Central memory CD4-positive, alpha-beta T cell (primary cell): Measurements from ENCODE around the gene HCN1.
"Not testable (repeated sequence)": the region's sequence is repeated elsewhere in the genome, so short reads cannot be mapped to it uniquely, and the experiment has no call there.

Source experiments
- DNase-seq: peaks from one replicate; pipeline ENCODE4 v3.0.0; 2022

Gene HCN1

DNA sequence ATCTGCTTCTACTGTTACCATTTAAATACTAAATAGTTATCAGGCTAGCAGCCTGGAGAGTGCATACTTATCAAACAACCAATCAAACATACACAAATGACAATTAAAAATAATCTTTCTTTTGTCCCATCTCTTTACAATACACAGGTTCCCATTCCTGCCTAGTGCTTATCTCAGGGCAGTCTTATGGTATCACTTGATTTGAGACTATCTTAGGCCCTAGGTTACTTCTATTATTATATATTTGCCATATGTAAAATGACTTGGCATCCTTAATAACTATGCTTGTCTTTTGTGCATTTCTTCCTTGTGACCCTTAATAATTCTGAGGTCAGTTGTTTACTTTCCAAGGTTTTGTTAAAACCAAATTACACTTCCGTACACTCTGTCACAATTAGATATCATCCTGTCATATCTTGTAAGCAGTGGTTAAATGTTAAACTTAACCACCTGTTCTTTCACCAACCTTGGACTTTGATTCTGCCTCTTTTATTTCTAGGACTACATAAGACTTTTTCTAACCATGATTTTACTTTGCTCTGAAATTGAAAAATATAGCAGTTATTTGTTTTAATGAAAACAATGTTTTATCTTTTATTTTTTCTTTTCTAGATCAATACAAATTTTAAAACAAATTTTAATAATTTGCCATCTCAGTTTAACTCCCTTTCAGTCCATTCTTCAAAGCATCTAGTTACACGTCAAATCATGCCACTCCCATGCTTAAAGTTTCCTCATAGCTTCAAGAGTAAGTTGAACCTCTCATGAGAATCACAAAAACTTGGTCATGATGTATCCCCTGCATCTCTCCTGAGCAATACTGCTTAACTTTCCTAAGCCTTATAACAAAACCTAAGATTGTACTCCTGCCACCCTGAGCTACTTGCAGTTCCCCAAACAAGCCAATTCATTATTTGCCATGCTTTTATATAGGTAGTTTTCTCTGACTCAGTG lies 281.3 kb downstream of the HCN1 start:
- DNase-seq = no peak

DNA sequence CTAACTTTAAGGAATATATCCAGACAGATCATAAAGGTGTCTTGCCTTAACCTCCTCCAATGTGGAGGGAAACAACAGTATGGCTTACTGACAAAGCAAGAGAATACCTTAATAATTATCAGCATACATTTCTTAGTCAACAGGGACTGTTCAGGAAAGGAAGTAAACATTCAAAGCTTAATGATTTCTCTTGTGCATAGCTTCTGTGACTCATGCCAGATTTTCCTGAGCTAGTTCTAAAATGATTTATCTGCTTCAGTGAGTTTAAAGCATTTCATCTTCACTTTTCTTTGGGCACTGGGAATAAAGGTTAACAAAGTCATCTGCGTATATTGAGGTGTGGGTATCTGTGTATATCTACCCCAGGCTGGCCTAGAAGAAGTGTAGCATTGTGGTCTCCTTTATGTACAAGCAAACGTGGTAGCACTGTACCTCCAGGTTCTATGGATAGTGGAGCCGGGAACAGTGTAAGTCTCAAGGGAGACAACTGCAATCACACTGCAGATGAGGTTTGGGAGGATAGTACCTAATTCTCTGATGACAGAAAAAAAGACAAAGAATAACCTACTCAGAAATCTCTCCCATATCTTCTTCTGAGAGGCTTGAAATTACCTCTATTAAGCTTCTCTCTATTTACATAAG lies 284.1 kb downstream of the HCN1 start:
- no peak for DNase-seq

DNA sequence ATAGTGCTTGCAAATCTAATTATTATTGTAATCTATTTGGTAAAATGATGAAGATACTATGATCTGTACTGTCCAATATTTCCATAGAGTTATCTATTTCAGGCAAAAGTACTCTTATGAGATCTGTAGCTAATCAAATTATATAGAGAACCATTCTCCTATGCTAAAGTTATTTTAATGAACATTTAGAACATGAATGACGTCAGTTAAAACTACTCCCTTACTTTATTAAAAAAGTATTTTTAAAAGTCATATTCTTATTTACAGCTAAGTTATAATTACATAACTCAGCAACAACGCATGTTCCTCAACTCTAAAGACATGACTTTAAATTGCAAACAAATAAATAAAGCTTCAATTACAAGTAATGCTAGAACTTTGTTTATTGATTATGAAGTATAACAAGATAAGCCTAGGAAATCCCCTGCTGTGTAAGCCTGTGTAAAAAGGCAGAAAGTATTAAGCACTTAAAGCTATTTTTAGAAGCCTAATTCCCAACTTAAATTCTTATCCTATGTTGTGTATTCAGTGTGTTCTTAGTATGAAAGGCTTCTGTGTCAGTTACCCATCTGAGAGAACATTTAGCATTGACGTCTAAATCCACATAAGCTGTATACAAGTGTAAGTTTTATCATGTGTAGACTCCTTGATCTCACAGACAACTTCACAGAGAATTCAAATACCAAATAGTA lies 285.7 kb downstream of the HCN1 start:
- no peak for DNase-seq

DNA sequence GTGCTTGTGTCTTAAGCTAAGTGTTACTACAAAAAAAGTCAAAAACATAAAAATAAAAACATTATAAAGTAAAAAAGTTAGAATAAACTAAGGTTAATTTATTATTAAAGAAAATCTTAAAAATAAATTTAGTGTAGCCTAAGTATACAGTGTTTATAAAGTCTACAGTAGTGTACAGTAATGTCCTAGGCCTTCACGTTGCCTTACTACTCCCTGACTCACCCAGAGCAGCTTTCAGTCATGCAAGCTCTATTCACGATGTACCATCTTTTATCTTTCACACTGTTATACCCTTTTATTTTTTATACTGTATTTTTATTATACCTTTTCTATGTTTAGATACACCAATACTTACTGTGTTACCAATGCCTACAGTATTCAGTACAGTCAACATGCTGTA lies 288.1 kb downstream of the HCN1 start:
- no peak for DNase-seq

DNA sequence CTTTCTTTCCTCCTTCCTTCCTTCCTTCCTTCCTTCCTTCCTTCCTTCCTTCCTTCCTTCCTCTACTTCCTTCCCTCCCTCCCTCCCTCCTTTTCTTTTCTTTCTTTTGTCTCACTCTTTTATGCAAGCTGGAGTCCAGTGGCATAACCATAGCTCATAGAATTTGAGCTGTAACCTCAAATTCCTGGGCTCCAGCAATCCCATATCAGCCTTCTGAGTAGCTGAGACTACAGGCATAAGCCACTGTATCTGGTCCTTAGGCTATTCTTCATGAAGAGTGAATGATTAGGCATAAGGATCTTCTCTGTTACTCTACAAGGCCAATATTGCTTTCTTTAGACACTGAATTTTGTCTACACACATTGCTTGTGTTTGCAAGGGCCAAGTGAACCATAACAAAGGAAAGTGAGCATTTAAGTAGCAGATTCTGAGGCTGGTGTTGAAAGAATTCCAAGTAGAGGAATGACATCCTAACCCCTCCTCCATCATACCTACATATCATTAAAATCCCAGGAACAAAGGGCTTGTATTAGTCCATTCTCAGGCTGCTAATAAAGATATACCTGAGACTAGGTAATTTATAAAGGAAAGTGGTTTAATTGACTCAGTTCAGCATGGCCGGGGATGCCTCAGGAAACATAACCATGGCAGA lies 293.2 kb downstream of the HCN1 start:
- no peak for DNase-seq

DNA sequence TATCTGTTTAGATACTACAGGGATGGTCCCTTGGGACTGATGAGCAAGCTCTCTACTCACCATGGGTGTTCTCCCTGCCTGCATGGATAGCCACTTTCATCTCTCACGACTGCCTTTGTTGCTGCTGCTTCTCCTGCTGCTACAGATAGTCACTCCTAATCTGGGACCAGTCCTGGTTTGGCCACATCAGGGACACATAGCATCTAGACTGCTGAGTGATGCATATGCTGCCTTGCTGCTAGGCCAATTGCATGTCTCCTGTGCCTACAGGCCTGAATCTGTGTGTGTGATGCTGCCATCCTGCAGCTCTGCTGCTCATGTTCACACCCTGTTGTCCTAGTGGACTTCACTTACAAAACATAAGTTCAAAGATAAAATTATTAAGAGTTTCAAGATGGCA lies 297.1 kb downstream of the HCN1 start:
- no peak for DNase-seq

DNA sequence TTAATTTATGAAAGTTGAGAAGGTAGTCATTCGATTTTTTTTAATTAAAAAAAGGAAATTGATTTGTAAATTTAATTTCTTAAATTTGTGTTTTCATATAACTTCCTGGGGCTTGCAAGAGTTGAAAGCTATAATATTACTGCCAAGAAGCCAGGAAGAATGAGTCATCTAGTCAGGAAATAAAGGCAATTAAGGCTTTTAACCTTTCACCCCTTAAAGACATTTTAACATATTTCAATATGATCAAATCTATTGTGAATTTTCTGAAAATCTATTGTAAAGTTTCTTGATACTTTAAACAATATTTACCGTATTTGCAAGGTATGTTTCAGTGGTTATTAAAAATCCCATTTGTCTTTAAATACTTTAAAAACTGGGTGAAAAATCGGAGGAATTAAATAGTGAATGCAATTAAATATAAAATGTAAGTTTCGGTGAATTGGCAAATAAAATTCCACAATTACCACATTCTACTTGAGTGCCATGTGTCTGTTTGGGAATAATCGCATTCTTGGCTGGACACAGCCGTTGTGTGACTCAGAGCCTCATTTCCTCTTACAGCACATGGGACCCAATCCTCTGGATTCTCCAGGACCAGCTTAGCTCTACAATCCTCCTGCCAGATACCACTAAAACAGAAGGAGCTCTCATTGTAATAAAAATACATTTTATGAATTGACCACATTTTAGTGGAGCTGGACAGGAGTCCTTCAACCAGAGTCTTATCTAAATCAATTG lies 310.7 kb downstream of the HCN1 start:
- DNase-seq = no peak

DNA sequence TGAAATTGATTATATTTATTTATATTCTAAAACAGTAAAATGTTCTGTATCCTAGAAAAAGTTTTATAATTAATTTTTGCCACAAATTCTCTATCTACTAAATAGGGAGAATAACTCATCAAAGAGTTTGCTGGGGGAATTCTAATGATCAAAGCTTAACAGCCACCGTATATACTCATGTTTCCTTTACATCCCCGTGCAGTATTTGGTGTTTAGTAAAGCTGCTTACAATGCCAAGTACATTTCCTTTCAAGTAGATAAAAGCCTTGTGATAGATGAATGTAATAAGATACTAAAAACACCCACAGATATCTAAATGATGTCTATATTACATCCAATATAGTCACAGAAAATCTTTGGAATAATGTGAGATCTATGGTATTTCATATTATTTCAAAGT lies 312.2 kb downstream of the HCN1 start:
- DNase-seq = no peak

DNA sequence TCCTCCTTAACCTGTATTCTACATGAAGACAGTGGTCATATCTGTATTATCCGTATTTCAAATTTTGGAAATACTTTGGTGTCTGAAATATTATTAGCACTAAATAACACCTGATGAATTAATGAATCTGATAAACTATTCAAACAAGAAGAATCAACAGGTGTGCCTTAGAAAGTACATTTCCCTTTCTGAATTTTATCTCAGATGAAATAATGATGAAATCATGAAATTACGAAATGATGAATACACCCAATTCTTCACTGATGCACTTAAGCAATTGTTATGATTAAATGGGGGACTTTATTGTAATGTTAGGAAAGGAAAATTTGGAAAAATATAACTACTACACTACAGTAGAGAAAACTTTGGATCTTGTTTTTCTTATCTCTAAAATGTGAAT lies 313.6 kb downstream of the HCN1 start:
- no peak for DNase-seq

DNA sequence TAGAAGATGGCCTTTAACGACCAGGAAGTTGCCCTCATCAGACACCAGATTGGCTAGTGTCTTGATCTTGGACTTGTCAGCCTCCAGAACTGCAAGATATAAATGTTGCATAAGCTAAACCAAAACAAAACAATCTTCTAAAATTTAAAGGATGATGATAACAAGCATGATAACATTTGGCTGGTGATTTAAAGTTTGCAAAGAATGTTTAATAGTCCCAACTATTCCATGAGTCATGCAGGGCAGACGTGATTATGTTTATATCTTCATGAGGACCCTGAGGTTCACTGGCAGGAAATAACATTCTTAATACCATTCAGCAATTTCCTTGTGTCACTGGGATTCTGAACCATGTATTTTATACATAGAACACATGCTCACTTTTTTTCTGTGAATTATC lies 319.8 kb downstream of the HCN1 start:
- no peak for DNase-seq

DNA sequence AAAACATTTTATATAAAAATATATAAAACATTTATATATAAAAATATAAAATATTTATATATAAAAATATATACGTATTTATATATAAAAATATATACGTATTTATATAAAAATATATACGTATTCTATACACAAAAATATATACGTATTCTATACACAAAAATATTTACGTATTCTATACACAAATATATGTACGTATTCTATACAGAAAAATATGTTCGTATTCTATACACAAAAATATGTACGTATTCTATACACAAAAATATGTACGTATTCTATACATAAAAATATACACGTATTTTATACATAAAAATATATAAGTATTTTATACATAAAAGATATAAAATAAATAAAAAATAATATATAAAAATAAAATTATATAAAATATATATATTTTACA lies 323.6 kb downstream of the HCN1 start:
- DNase-seq = no peak

DNA sequence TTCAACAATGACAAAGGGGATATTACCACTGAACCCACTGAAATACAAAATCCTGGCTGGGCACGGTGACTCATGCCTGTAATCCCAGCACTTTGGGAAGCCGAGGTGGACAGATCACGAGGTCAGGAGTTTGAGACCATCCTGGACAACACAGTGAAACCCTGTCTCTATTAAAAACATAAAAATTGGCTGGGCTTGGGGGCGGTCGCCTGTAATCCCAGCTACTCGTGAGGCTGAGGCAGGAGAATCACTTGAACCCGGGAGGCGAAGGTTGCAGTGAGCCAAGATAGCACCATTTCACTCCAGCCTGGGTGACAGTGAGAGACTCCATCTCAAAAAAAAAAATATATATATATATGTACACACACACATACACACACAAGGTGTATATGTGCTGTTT lies 324.8 kb downstream of the HCN1 start:
- not testable (repeated sequence) for DNase-seq

DNA sequence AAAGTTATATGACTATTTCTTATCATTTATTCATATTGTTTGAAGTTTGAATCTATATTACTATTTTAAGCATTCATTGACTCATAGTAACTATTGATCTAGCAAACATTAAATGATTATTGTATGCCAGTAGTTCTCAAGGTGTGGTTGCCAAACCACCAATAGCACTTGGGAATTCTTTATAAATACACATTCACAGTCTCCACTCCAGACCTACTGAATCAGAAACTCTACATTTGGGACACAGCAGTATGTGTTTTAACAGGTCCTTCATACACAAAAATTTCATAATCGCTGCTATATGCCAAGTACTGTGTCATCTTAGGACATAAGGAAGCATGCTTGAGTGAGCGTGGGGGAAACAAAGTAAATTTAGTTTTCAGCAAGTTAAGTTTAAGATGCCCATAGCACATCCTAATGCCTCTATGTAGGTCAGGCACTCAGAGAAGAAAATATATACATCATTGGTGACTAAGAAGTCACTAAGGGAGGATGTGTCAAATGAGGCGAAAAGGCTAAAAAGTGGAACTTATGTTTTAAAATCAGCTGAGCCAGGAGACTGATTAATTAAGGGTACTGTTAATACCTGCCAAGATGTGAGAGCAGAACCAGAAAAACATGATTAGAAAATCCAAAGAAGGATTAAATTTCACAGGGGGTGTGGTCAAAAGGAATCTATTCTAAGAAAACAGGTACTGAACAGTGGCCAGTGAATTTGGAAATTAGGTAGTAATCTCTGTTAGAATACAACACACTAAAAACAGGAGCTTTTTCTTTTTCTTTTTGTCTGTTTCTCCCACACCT lies 340.8 kb downstream of the HCN1 start:
- DNase-seq = no peak

DNA sequence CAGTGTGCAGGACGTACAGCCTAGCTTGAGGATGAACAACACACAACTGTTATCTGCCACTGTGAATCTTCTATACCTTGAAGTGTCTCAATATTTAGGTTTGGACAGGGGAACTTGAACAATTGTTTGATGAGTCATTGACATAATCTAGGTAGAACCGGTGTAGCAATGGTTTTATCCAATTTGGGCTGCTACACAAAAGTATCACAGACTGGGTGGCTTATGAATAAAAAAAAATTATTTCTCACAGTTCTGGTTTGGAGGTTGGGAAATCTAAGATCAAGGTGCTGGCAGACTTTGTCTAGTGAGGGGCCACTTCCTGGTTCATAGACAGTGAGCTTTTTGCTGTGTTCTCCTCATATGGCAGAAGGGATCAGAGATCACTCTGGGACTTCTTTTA lies 359.7 kb downstream of the HCN1 start:
- no peak for DNase-seq

DNA sequence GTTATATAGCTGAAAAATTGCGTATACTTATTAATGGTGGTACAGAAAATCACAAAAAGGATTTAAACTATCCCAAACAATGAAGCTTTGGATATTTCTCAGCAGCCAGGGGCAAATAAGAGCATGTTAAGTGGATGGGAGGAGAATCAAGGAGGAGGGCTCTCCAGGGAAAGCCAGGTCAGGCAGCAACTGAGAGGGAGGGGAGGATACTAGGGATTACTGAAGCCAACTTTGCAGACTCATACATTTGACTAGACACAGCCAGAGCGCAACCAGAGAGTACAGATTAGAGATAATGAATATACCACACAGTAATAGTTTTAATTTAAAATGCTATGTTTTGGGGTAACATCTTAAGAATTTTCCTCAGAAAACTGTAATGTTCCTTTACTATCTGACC lies 360.2 kb downstream of the HCN1 start:
- DNase-seq = no peak

DNA sequence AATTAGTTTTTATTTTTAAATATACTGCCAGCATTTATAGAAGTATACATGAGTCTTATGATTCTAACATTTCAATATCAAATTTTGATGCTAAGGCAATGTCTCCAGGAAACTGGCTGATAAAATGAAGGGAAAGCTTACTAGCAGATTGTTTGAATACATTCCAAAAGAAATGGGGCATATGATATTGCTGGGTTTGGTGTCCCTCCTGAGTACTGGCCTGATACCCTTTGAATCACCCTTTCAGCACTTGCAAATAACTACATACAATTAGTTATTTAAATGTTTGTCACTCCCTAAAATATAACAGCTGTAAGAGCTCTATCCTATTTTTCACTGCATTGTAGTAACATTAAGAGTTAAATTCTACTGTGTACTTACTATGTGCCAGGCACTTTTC lies 360.8 kb downstream of the HCN1 start:
- no peak for DNase-seq

DNA sequence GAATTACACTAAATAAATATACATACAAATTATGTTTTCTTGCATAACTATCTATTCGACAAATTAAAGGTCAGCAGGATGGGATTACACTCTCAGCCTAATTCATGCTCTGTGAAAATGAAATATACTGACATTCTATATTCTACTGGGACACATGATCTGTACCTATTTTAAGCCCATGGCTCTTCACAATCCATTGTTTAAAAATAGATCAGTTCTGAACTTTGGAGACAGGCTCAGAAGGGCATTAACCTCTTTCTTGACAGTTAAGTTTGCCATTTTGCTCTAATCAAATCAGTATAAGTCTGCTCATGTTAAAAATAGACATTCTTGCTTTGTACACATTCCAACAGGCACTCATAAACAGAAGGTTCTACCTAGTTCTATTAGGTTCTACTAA lies 361.2 kb downstream of the HCN1 start:
- DNase-seq = no peak

DNA sequence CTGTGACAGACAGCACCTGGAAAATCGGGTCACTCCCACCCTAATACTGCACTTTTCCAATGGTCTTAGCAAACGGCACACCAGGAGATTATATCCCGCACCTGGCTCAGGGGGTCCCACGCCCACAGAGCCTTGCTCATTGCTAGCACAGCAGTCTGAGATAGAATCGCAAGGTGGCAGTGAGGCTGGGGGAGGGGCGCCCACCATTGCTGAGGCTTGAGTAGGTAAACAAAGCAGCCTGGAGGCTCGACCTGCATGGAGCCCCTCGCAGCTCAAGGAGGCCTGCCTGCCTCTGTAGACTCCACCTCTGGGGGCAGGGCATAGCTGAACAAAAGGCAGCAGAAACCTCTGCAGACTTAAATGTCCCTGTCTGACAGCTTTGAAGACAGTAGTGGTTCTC lies 383.6 kb downstream of the HCN1 start:
- DNase-seq = not testable (repeated sequence)

DNA sequence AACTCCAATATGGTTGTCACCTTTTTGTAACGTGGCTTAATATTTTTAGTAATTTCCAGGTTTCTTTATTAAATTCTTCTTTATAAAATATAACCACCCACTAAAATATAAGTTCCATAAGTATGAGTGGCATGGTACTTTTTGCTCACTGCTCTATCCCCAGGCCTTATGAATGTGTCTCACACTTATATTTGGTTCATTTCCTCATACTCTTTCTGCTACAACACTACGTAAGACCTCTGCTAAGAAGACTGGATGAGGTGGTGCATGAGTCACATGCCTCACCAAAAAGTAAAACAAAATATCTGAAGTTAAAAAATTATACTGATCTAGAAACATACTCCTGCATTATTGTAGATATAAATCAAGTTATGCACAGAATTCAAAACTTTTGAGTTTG lies 400.9 kb downstream of the HCN1 start:
- DNase-seq = no peak

DNA sequence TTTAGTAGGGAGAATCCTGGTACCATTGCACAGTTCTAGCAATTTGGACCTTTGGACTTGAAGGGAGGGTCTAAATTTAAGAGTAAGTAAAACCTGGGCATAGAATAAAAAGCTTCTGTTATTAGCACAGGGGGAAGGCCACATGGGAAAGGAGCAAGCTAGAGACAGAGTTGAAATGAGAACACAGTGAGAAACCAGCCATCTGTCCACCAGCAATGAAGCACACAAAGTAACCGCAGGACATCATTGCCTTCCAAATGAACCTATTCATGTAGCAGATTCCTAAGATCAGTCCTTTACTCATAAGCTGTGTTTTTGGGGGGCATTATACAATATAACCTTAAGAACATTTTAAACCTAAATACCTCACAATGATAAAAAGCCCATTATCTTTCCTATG lies 407.4 kb downstream of the HCN1 start:
- DNase-seq = no peak

DNA sequence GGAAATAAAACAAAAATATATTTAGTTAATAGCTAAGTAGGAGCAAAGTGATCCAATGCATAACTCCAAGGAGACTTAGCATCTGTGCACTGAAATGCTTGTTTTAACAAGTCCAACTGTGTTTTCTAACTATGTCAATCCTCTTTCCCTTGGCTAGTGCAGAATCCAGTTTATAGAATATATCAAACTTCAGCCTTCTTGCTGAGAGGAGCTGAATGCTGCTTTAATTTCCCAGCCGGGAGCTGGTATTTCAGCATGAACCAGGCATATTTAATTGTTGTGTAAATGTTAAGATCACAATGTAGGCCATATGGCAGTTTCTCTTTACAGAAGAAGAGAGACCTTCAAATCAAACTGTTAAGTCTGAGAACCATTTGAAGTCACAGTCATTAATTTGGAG lies 411.7 kb downstream of the HCN1 start:
- DNase-seq = no peak

DNA sequence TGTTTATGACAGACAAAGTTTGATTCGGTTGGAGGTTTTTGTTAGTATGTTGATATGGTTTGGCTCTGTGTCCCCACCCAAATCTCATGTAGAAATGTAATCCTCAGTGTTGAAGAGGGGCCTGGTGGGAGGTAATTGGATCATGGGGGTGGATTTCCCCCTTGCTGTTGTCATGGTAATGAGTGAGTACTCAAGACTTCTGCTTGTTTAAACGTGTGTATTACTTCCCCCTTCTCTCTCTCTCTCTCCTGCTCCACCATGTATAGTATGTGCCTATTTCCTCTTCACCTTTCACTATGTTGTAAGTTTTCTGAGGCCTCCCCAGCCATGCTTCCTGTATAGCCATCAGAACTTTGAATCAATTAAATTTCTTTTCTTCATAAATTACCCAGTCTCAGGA lies 415.1 kb downstream of the HCN1 start:
- DNase-seq = no peak
